Uterus (tissue), 2 donors: ENCODE results near the gene ANKRD63.

Experiments used
- CTCF ChIP-seq, 4 experiments: fragments of 200-600 bp in 2 of 4; fragments of 450-650 bp in 2 of 4; sonication (generic) in 2 of 4; IDR thresholded peaks; one replicate each; pipeline ENCODE4 v1.5.1; 2016 to 2019; ENCODE audit warnings: antibody characterized with exemption in 4 of 4, mild to moderate bottlenecking in 2 of 4, moderate library complexity in 1 of 4
- POLR2A ChIP-seq, 2 donors: fragments of 450-650 bp; IDR thresholded peaks; one replicate each; pipeline ENCODE4 v1.6.1; 2016; ENCODE audit warnings: antibody characterized with exemption in 2 of 2, mild to moderate bottlenecking in 1 of 2, moderate library complexity in 1 of 2

- TF ChIP-seq CTCF (IDR thresholded peaks at IDR 0.05) (no peak), POLR2A (IDR thresholded peaks at IDR 0.05) (no peak)
These were observed 9.4 kb downstream of the ANKRD63 start for GRCh38 chr15:40273428-40273827.
